Central memory CD8-positive, alpha-beta T cell (primary cell): ENCODE results near the gene STEAP2.

ENCODE experiments used
- ATAC-seq: fragments of 150-1000 bp; cut with Tn5 transposase; replicated peaks from 2 replicates; pipeline ENCODE4 v1.10.0; 2022; ENCODE audit warnings: mild to moderate bottlenecking, moderate FRiP score, moderate number of reproducible peaks; ENCODE audit not compliant: poor library complexity, severe bottlenecking; ENCODE audit errors: extremely low read depth
- DNase-seq, 2 donors: peaks; one replicate each; pipeline ENCODE4 v3.0.0; 2021; ENCODE audit warnings: low spot score in 2 of 2
- H3K27ac Mint-ChIP-seq: one replicate; pipeline ENCODE4 v1.8.0; 2022; ENCODE audit warnings: low read depth, mild to moderate bottlenecking, moderate library complexity, mixed read lengths
- H3K27me3 Mint-ChIP-seq: one replicate; pipeline ENCODE4 v1.8.0; 2022; ENCODE audit warnings: mixed read lengths
- H3K36me3 Mint-ChIP-seq: one replicate; pipeline ENCODE4 v1.8.0; 2022; ENCODE audit warnings: mild to moderate bottlenecking, moderate library complexity, mixed read lengths; ENCODE audit not compliant: insufficient read depth
- H3K4me1 Mint-ChIP-seq: one replicate; pipeline ENCODE4 v1.8.0; 2022; ENCODE audit warnings: mixed read lengths
- H3K4me3 Mint-ChIP-seq: one replicate; pipeline ENCODE4 v1.8.0; 2022; ENCODE audit warnings: mild to moderate bottlenecking, moderate library complexity, mixed read lengths
- H3K9me3 Mint-ChIP-seq: one replicate; pipeline ENCODE4 v1.8.0; 2022; ENCODE audit warnings: mixed read lengths

Gene STEAP2

DNA sequence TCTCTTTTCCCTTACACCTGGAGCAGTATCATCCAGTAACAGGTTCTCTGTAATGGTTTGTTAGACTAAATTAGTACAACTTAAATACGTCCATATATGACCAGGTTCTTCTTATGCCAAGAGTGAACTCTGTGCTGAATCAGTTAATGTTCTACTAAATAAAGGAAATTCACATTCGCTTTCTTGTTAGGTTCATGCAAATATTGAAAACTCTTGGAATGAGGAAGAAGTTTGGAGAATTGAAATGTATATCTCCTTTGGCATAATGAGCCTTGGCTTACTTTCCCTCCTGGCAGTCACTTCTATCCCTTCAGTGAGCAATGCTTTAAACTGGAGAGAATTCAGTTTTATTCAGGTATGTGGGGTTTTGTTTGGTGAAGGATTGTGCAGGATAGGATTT is 18.1 kb downstream of the STEAP2 start:
- ATAC-seq (no peak), DNase-seq (no peak)
- Mint-ChIP-seq H3K27ac (no peak overlapping the region), H3K4me1 (no peaks in the 10 kb centered on the region), H3K9me3 (no peaks in the 10 kb centered on the region), H3K27me3 (peaks cover 37% of the 10 kb centered on the region), H3K36me3 (no peaks in the 10 kb centered on the region), H3K4me3 (no peak overlapping the region)

DNA sequence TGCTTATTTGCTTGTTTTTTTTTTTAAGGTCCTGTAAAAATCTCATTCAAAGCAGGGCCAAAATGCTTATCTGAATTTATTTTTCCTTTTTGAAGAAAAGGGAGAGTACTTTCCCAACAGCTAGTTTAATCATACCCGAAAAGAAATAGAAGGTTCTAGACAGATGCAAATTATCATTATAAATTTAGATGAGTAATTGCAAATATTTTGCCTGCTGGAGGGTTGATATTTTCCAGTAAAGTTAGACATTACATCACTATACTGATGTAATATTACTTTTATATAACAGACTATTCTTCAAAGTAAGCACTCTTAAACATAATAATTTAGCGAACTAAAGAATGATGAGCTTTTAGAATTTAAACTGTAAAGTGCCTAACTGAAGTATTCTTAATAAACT is 19.3 kb downstream of the STEAP2 start:
- H3K9me3 Mint-ChIP-seq: no peaks in the 10 kb centered on the region
- H3K36me3 Mint-ChIP-seq: no peaks in the 10 kb centered on the region
- DNase-seq (no peak), ATAC-seq (no peak)
- no peak overlapping the region for H3K27ac Mint-ChIP-seq
- peaks cover 33% of the 10 kb centered on the region for H3K27me3 Mint-ChIP-seq
- H3K4me1 Mint-ChIP-seq: no peaks in the 10 kb centered on the region
- no peak overlapping the region for H3K4me3 Mint-ChIP-seq

DNA sequence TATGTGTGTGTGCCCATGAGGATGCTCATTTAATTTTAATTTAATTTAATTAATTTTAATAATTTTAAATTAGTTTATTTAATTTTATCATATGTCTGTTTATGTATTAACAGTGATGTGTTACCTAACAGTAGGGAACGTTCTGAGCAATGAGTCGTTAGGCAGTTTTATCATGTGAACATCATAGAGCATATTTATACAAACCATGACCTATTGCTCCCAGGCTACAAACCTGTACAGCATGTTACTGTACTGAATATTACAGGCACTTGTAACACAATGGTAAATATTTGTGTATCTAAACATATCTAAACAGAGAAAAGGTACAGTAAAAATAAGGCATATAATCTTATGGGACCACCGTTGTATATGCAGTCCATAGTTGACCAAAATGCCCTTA is 19.8 kb downstream of the STEAP2 start:
- H3K36me3 Mint-ChIP-seq: no peaks in the 10 kb centered on the region
- H3K4me3 Mint-ChIP-seq: no peak overlapping the region
- DNase-seq (no peak), ATAC-seq (no peak)
- H3K4me1 Mint-ChIP-seq: no peaks in the 10 kb centered on the region
- H3K9me3 Mint-ChIP-seq: no peaks in the 10 kb centered on the region
- H3K27me3 Mint-ChIP-seq: peaks cover 33% of the 10 kb centered on the region
- H3K27ac Mint-ChIP-seq: no peak overlapping the region

DNA sequence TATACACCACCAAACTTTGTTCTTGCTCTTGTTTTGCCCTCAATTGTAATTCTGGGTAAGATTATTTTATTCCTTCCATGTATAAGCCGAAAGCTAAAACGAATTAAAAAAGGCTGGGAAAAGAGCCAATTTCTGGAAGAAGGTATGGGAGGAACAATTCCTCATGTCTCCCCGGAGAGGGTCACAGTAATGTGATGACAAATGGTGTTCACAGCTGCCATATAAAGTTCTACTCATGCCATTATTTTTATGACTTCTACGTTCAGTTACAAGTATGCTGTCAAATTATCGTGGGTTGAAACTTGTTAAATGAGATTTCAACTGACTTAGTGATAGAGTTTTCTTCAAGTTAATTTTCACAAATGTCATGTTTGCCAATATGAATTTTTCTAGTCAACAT is 20.9 kb downstream of the STEAP2 start:
- Mint-ChIP-seq H3K36me3 (no peaks in the 10 kb centered on the region), H3K27me3 (peaks cover 23% of the 10 kb centered on the region), H3K4me3 (no peak overlapping the region), H3K4me1 (no peaks in the 10 kb centered on the region), H3K9me3 (no peaks in the 10 kb centered on the region), H3K27ac (no peak overlapping the region)
- DNase-seq (no peak), ATAC-seq (no peak)

DNA sequence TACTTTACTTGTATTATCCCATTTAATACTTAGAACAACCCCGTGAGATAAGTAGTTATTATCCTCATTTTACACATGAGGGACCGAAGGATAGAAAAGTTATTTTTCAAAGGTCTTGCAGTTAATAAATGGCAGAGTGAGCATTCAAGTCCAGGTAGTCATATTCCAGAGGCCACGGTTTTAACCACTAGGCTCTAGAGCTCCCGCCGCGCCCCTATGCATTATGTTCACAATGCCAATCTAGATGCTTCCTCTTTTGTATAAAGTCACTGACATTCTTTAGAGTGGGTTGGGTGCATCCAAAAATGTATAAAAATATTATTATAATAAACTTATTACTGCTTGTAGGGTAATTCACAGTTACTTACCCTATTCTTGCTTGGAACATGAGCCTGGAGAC is 22.0 kb downstream of the STEAP2 start:
- Mint-ChIP-seq H3K27ac (no peak overlapping the region), H3K9me3 (no peaks in the 10 kb centered on the region), H3K27me3 (peaks cover 12% of the 10 kb centered on the region), H3K4me1 (no peaks in the 10 kb centered on the region), H3K4me3 (no peak overlapping the region), H3K36me3 (no peaks in the 10 kb centered on the region)
- ATAC-seq: no peak
- DNase-seq: no peak

DNA sequence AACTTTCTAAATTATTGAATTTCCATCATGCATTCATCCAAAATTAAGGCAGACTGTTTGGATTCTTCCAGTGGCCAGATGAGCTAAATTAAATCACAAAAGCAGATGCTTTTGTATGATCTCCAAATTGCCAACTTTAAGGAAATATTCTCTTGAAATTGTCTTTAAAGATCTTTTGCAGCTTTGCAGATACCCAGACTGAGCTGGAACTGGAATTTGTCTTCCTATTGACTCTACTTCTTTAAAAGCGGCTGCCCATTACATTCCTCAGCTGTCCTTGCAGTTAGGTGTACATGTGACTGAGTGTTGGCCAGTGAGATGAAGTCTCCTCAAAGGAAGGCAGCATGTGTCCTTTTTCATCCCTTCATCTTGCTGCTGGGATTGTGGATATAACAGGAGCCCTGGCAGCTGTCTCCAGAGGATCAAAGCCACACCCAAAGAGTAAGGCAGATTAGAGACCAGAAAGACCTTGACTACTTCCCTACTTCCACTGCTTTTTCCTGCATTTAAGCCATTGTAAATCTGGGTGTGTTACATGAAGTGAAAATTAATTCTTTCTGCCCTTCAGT is 25.3 kb downstream of the STEAP2 start:
- Mint-ChIP-seq H3K36me3 (no peaks in the 10 kb centered on the region), H3K4me1 (no peaks in the 10 kb centered on the region), H3K4me3 (no peak overlapping the region), H3K9me3 (no peaks in the 10 kb centered on the region), H3K27me3 (no peaks in the 10 kb centered on the region), H3K27ac (no peak overlapping the region)
- no peak for DNase-seq
- no peak for ATAC-seq

DNA sequence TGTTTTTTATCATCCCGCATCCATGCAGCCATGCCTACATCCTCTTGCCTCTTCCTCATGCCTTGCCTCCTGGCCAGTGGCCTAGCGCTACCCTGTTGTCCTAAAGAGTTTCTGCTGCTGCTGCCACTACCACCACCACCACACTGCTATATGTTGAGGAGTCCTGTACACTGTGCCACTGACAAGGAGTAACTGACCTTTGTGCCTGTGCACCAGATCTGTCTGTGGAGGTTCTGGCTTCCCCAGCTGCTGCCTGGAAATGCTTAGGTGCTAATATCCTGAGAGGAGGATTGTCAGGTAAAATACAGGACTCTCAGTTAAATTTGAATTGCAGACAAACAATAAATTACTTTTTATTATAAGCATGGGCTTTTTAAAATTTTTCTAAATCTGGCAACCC is 26.5 kb downstream of the STEAP2 start:
- H3K36me3 Mint-ChIP-seq: no peaks in the 10 kb centered on the region
- no peaks in the 10 kb centered on the region for H3K4me1 Mint-ChIP-seq
- no peak overlapping the region for H3K4me3 Mint-ChIP-seq
- no peak for DNase-seq
- ATAC-seq: no peak
- H3K27ac Mint-ChIP-seq: no peak overlapping the region
- no peaks in the 10 kb centered on the region for H3K9me3 Mint-ChIP-seq
- no peaks in the 10 kb centered on the region for H3K27me3 Mint-ChIP-seq

DNA sequence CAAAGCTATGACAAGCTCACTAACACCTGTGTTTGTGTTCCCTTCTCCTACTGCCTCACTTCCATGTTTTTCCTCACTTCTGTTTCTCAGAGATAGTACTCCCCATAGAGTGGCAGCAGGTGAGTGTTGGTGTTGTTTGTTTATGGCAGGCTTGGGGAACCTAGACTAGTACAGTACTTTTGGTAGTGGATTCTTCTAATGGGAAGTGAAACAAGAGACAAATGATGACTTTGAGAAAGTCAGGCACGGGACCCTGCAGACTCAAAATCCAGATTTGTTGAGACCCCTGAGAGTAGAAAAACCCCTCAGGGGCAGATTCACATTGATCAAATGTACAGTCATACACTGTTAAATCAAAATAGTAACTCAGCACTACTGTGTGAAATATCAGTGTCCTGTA is 27.0 kb downstream of the STEAP2 start:
- H3K36me3 Mint-ChIP-seq: no peaks in the 10 kb centered on the region
- DNase-seq (no peak), ATAC-seq (no peak)
- peaks cover 3% of the 10 kb centered on the region for H3K27me3 Mint-ChIP-seq
- no peak overlapping the region for H3K4me3 Mint-ChIP-seq
- H3K9me3 Mint-ChIP-seq: no peaks in the 10 kb centered on the region
- no peak overlapping the region for H3K27ac Mint-ChIP-seq
- H3K4me1 Mint-ChIP-seq: no peaks in the 10 kb centered on the region

DNA sequence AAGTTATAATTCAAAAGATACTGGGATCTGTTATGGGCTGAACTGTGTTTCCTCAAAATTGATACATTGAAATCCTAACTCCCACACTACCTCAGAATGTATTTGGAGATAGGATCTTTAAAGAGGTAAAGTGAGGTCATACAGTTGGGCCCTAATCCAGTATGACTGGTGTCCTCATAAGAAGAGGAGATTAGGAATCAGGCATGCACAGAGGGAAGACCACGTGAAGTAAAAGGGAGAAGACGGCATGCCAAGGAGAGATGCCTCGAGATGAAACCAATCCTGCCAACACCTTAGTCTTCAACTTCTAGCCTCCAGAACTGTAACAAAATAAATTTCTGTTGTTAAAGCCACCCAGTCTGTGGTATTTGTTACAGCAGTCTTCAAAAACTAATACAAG is 27.5 kb downstream of the STEAP2 start:
- Mint-ChIP-seq H3K27me3 (peaks cover 8% of the 10 kb centered on the region), H3K4me3 (no peak overlapping the region), H3K36me3 (no peaks in the 10 kb centered on the region), H3K27ac (no peak overlapping the region), H3K9me3 (no peaks in the 10 kb centered on the region), H3K4me1 (peaks cover 2% of the 10 kb centered on the region)
- ATAC-seq (no peak), DNase-seq (no peak)

DNA sequence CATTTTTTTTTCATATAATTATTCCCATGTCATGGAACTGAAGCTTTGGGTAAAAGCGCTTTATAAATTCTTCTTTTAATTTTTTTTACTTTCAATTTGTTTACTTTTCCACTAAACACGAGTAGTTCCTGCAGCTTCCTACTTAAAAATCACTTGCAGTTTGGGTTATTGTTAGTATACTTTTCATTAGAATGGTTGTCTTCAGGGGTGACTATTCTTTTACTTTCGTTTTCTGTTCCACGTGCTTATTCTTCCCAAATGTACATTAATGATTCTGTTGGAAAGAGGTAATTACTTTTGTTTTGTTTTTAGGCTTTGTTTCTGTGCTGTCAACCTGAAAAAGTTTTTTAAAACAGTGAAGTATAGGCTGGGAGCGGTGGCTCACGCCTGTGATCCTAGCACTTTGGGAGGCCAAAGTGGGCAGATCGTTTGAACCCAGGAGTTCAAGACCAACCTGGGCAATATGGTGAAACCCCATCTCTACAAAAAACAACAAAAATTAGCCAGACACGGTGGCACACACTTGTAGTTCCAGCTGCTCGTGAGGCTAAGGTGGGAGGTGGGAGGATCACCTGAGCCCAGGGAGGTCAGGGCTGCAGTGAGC is 28.2 kb downstream of the STEAP2 start:
- Mint-ChIP-seq H3K36me3 (peaks cover under 1% of the 10 kb centered on the region), H3K27me3 (peaks cover 15% of the 10 kb centered on the region), H3K4me3 (no peak overlapping the region), H3K27ac (no peak overlapping the region), H3K4me1 (peaks cover 8% of the 10 kb centered on the region), H3K9me3 (no peaks in the 10 kb centered on the region)
- DNase-seq: no peak
- ATAC-seq: no peak

DNA sequence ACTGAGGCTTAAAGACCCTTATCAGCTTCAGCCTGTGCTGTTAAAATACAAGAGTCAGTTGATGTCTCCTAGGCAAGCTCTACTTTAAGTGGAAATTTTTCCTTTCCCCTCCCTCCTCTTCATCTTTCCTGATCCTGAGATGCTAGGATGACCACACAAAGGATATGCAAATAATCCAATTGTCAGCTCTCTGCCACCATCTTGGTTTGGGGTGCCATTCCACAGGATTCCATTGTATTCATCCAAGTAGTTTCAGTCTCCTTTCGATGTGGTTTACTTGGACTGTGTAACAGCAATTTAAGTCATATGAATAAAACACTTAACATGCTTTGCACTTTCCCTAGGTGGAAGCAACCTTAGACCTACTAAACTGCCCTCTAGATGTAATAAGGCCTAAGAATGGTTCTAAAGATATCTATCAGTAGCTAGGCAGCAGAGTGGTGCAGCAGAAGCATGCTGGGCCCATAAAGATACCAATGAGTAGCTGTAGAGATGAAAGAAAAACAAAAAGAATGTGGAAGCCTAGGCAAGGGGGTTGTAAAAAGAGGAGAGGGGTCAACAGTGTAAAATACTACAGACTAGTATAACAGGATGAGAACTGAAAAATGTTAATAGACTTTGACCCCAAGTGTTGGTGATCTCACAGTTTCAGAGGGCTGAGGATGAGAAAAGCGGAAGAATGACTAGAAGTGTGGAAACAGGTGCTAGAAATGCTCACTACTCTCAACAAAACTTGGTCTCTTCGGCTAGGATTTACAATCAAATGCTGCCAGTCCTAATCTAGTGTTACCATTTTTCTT is 31.0 kb downstream of the STEAP2 start:
- no peak overlapping the region for H3K27ac Mint-ChIP-seq
- no peak for ATAC-seq
- no peaks in the 10 kb centered on the region for H3K9me3 Mint-ChIP-seq
- H3K4me3 Mint-ChIP-seq: no peak overlapping the region
- peaks cover 32% of the 10 kb centered on the region for H3K27me3 Mint-ChIP-seq
- peaks cover 21% of the 10 kb centered on the region for H3K4me1 Mint-ChIP-seq
- no peak for DNase-seq
- peaks cover 4% of the 10 kb centered on the region for H3K36me3 Mint-ChIP-seq

DNA sequence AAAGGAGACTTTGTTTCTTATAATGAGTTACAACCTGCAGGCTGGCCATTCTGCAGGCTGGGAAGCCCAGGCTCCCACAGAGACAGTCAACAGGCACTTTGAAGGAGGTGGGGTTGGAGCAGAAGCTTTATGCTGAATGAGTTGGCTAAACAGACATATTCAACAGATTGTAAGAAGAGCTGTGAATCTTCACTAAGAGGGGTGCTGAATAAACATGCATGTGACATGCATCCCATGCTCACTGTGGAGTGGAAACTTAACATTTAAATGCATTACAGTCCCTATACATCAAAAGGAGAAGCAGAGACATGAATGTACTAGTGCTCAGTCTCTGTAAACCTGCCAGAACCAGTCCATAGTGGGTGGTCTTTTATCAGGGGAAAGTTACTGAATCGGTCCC is 32.0 kb downstream of the STEAP2 start:
- Mint-ChIP-seq H3K27ac (no peak overlapping the region), H3K4me3 (peak overlapping the region; percentile 83)
- ATAC-seq: no peak

DNA sequence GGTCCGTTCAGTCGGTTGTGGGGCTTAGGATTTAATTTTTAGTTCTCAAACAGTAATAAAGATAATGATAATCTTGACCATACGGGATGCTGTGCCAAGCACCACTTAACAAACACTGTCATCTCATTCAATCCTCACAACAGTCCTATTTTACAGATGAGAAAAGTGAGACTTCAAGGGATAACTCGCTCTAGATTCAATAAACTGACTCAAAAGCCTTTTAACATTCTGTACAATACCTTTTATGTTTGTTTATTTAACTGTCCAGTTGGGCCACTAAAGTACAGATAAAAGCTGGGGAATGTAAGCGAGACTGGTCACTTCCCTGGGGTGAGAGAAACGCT is 33.0 kb downstream of the STEAP2 start:
- H3K27me3 Mint-ChIP-seq: peaks cover 41% of the 10 kb centered on the region
- DNase-seq (no peak), ATAC-seq (no peak)
- peaks cover 4% of the 10 kb centered on the region for H3K36me3 Mint-ChIP-seq
- peak overlapping the region; percentile 83 for H3K4me3 Mint-ChIP-seq
- peak overlapping the region; percentile 71 for H3K27ac Mint-ChIP-seq
- peaks cover 21% of the 10 kb centered on the region for H3K4me1 Mint-ChIP-seq
- no peaks in the 10 kb centered on the region for H3K9me3 Mint-ChIP-seq

More for the DNA sequence above, 32.0 kb downstream of the STEAP2 start:
- peaks cover 4% of the 10 kb centered on the region for H3K36me3 Mint-ChIP-seq
- peaks cover 21% of the 10 kb centered on the region for H3K4me1 Mint-ChIP-seq
- DNase-seq: no peak
- peaks cover 32% of the 10 kb centered on the region for H3K27me3 Mint-ChIP-seq
- no peaks in the 10 kb centered on the region for H3K9me3 Mint-ChIP-seq
